ENCODE results near the gene ZFP62. TPM values are rescaled to one million over a fixed set of nuclear protein-coding genes. Genes with fewer than 3 reads are reported as not detected.

Gene ZFP62
- total RNA-seq, 2 experiments from 2014 or later = 21.2 to 23.7 TPM

DNA sequence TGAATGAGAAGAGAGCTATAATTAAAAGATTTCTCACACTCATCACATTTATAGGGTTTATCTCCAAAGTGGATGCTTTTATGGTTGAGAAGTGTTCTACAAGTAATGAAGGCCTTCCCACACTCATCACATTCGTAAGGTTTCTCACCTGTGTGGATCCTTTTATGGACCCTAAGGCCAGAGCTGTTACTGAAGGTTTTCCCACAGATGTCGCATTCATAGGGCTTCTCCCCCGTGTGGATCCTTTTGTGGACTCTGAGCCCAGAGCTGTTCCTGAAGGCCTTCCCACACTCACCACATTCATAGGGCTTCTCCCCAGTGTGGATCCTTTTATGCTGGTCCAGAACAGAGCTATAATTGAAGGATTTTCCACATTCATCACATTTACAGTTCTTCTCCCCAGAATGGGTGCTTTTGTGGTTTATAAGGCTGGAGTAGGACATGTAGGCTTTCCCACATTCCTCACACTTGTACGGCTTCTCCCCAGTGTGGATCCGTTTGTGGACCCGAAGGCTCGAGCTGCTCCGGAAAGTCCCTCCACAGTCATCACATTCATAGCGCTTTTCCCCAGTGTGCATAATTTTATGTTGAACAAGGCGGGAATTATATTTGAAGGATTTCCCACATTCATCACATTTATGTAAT lies 10.5 kb downstream of the ZFP62 start:
- Mint-ChIP-seq H3K36me3 (peaks cover 80% of the 10 kb centered on the region), H3K4me3 (no peak overlapping the region), H3K4me1 (peaks cover 4% of the 10 kb centered on the region), H3K27me3 (no peaks in the 10 kb centered on the region), H3K27ac (no peak overlapping the region), H3K9me3 (peaks cover 42% of the 10 kb centered on the region)
- DNase-seq = no peak

DNA sequence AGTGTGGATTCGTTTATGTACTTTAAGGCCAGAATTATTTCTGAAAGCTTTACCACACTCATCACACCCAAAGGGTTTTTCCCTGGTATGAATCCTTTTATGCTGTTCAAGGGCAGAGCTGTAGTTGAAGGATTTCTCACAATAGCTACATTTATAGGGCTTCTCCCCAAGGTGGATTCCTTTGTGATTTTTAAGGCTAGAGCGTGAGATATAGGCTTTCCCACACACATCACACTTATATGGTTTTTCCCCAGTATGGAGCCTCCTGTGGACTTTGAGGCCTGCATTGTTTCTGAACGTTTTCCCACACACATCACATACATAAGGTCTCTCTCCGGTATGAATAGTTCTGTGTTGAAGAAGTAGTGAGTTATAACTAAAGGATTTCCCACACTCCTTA lies 11.2 kb downstream of the ZFP62 start:
- no peaks in the 10 kb centered on the region for H3K27me3 Mint-ChIP-seq
- peaks cover 42% of the 10 kb centered on the region for H3K9me3 Mint-ChIP-seq
- no peak for DNase-seq
- H3K27ac Mint-ChIP-seq = no peak overlapping the region
- no peak overlapping the region for H3K4me3 Mint-ChIP-seq
- peaks cover 79% of the 10 kb centered on the region for H3K36me3 Mint-ChIP-seq
- peaks cover 4% of the 10 kb centered on the region for H3K4me1 Mint-ChIP-seq

DNA sequence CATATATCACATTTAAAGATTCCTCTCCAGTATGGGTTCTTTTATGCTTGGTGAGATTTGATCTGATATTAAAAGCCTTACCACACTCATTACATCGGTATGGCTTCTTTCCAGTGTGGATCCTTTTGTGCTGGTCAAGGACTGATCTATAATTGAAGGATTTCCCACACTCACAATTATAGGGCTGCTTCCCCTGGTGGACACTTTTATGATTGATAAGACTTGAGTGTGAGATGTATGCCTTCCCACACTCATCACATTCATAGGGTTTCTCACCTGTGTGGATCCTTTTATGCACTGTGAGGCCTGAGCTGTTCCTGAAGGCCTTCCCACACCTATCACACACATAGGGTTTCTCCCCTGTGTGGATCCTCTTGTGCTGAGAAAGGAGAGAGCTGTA lies 12.2 kb downstream of the ZFP62 start:
- DNase-seq = no peak
- Mint-ChIP-seq H3K36me3 (peaks cover 79% of the 10 kb centered on the region), H3K27me3 (no peaks in the 10 kb centered on the region), H3K27ac (no peak overlapping the region), H3K4me1 (peaks cover 4% of the 10 kb centered on the region), H3K4me3 (no peak overlapping the region), H3K9me3 (peaks cover 42% of the 10 kb centered on the region)

DNA sequence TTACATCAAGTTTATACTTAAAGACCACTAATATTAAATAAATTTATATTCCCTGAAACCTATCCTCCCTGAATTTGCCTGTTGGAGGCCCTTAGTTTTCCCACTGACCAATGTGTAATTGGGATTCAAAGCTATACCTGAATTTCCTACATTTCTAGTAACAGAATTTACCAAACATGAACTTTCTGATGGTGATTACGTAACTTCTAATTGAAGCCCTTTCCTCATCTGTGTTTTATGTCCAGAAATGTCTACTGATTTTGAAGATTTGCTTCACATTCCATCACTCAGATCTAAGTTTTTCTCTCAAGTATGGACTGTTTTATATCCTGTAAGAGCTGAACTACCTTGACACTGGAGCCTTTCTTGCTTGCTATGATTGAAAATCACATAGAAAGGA lies 12.8 kb downstream of the ZFP62 start:
- no peak for DNase-seq
- Mint-ChIP-seq H3K4me1 (peaks cover 4% of the 10 kb centered on the region), H3K27ac (no peak overlapping the region), H3K4me3 (no peak overlapping the region), H3K36me3 (peaks cover 76% of the 10 kb centered on the region), H3K27me3 (no peaks in the 10 kb centered on the region), H3K9me3 (peaks cover 42% of the 10 kb centered on the region)

DNA sequence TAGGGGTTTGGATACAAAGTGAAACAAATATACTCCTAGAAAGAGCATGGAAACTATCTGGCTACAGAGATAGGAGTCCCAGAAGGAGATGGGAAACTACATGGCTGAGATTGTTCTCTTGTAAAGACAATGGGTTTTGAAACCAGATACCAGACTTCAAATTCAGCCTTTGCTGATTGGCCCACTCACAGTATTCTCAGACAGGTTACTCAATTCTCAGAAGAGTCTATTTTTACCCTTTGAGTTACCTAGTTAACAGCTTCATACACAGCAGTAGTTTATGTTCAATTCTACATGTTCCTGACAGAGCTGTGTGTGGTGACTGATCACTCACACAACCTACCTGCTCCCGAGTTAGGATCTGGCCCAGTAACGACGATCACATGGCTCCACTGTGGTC lies 14.1 kb downstream of the ZFP62 start:
- peaks cover 4% of the 10 kb centered on the region for H3K4me1 Mint-ChIP-seq
- H3K27ac Mint-ChIP-seq = no peak overlapping the region
- peaks cover 64% of the 10 kb centered on the region for H3K36me3 Mint-ChIP-seq
- DNase-seq = no peak
- H3K9me3 Mint-ChIP-seq = peaks cover 44% of the 10 kb centered on the region
- no peak overlapping the region for H3K4me3 Mint-ChIP-seq
- no peaks in the 10 kb centered on the region for H3K27me3 Mint-ChIP-seq

DNA sequence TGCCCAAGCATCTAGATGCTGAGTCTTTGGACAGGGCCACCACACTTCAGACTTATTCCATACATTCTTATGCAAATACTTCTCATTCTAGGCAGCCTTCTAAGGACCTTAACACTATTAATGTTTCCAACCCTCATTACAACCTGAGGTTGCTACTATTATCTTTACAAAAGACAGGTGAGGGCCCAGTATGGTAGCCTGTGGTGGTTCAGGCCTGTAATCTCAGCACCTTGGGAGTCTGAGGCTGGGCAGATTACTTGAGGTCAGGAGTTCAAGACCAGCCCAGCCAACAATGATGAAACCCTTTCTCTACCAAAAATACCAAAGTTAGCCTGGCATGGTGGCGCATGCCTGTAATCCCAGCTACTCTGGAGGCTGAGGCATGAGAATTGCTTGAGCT lies 16.2 kb downstream of the ZFP62 start:
- Mint-ChIP-seq H3K4me1 (peaks cover 4% of the 10 kb centered on the region), H3K9me3 (peaks cover 28% of the 10 kb centered on the region), H3K27ac (no peak overlapping the region), H3K4me3 (no peak overlapping the region), H3K36me3 (peaks cover 43% of the 10 kb centered on the region), H3K27me3 (no peaks in the 10 kb centered on the region)
- DNase-seq = no peak

DNA sequence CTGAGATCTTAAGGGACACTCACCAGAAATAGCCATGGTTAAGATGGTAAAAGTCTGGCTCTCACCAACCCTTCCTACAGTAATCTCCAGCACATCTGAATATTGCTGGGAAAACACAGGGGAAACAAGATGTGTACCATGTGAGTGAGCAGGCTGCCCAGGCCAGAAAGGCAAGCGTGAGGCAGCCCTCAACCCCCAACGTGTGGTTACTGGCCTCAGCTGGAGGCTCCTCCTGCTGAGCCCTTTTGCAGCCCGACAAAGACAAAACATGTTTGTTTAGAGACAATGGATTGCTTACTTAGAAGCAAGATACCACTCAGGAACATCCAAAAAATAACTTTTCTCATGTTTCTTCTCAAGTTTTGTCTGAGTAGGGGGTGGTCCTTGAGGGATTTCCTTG lies 16.6 kb downstream of the ZFP62 start:
- Mint-ChIP-seq H3K36me3 (peaks cover 40% of the 10 kb centered on the region), H3K9me3 (peaks cover 25% of the 10 kb centered on the region), H3K27ac (no peak overlapping the region), H3K4me1 (peaks cover 4% of the 10 kb centered on the region), H3K4me3 (no peak overlapping the region), H3K27me3 (no peaks in the 10 kb centered on the region)
- no peak for DNase-seq

DNA sequence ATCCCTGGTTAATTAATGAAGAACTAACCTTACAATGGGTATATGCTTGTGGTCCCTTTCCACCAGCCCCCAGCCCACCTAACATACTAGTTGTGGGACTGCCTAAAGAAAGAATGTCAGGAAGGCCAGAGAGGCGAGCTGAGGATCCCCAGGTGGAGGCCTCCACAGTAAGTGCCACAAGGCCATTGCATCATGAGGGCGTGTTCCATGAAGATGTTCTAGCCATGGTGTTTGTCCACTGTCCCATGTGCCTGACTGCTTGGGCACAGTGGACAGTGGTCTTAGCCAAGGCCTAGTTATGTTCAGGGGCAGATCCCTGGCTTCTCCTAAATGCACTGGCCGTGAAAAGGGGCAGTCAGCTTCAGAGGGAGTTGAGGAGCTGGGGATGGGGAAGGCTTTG lies 21.1 kb downstream of the ZFP62 start:
- H3K27ac Mint-ChIP-seq = no peak overlapping the region
- H3K36me3 Mint-ChIP-seq = peaks cover 6% of the 10 kb centered on the region
- DNase-seq = no peak
- H3K9me3 Mint-ChIP-seq = peaks cover 7% of the 10 kb centered on the region
- peaks cover 4% of the 10 kb centered on the region for H3K4me1 Mint-ChIP-seq
- no peaks in the 10 kb centered on the region for H3K27me3 Mint-ChIP-seq
- no peak overlapping the region for H3K4me3 Mint-ChIP-seq

DNA sequence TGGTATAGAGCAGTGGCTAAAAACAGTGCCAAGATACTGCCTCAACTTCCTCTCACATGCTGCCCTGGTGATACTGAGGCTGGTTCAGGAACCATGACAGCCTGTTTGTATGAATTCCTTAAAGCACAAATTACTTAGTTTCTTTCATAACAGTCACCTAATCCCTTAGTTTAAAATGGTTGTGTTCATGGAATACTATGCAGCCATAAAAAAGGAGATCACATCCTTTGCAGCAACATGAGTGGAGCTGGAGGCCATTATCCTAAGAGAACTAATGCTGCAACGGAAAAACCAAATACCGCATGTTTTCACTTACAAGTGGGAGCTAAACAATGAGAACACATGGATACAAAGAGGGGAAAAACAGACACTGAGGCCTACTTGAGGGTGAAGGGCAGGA lies 21.8 kb downstream of the ZFP62 start:
- H3K27ac Mint-ChIP-seq = no peak overlapping the region
- no peaks in the 10 kb centered on the region for H3K27me3 Mint-ChIP-seq
- peaks cover 12% of the 10 kb centered on the region for H3K36me3 Mint-ChIP-seq
- no peak overlapping the region for H3K4me3 Mint-ChIP-seq
- peaks cover 7% of the 10 kb centered on the region for H3K9me3 Mint-ChIP-seq
- no peak for DNase-seq
- H3K4me1 Mint-ChIP-seq = peaks cover 9% of the 10 kb centered on the region

DNA sequence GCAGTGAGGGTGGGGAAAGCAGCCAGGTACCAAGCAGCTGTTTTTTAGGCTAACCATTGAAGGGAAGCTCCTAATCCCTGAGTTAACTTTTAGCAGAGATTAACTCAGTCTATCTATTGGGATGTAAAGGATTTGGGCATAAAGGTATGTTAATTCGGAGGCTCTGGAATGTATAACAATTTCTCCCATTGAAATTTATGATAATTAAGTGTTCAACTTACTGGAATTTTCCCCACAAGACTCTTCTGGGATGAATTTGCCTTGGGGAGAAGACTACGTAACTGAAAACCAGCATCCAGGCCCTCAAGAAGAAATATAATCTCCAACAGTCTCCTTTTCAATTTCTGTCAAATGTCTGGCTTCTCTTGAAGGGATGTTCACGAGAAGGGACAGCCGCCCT lies 23.6 kb downstream of the ZFP62 start:
- DNase-seq = no peak
- no peak overlapping the region for H3K27ac Mint-ChIP-seq
- H3K4me1 Mint-ChIP-seq = peaks cover 24% of the 10 kb centered on the region
- no peaks in the 10 kb centered on the region for H3K27me3 Mint-ChIP-seq
- H3K9me3 Mint-ChIP-seq = peaks cover 7% of the 10 kb centered on the region
- peaks cover 20% of the 10 kb centered on the region for H3K36me3 Mint-ChIP-seq
- H3K4me3 Mint-ChIP-seq = no peak overlapping the region

DNA sequence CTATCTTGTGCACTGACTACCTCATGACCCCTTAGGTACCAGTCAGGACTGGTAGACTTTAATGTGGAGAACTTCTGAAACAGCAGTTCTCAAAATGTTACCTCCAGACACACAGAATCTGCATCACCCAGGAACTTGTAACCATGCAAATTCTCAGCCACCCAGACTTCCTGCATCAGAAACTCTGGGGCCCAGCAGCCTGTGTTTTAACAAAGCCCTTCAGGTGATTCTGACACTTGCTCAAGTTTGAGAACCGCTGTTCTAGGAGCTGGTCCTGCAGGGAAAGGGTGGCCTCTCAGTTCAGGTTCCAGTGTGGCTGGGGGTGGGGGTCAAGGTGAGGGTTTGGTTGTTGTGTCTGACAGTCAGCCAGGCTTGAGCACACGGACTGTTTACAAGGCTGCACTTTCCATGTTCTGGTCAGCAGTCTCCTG lies 28.4 kb downstream of the ZFP62 start:
- Mint-ChIP-seq H3K4me1 (peaks cover 39% of the 10 kb centered on the region), H3K27ac (peak overlapping the region; percentile 99), H3K4me3 (peak overlapping the region; percentile 98), H3K27me3 (no peaks in the 10 kb centered on the region), H3K9me3 (peaks cover 6% of the 10 kb centered on the region), H3K36me3 (peaks cover 40% of the 10 kb centered on the region)
- DNase-seq = peak; percentile 45

DNA sequence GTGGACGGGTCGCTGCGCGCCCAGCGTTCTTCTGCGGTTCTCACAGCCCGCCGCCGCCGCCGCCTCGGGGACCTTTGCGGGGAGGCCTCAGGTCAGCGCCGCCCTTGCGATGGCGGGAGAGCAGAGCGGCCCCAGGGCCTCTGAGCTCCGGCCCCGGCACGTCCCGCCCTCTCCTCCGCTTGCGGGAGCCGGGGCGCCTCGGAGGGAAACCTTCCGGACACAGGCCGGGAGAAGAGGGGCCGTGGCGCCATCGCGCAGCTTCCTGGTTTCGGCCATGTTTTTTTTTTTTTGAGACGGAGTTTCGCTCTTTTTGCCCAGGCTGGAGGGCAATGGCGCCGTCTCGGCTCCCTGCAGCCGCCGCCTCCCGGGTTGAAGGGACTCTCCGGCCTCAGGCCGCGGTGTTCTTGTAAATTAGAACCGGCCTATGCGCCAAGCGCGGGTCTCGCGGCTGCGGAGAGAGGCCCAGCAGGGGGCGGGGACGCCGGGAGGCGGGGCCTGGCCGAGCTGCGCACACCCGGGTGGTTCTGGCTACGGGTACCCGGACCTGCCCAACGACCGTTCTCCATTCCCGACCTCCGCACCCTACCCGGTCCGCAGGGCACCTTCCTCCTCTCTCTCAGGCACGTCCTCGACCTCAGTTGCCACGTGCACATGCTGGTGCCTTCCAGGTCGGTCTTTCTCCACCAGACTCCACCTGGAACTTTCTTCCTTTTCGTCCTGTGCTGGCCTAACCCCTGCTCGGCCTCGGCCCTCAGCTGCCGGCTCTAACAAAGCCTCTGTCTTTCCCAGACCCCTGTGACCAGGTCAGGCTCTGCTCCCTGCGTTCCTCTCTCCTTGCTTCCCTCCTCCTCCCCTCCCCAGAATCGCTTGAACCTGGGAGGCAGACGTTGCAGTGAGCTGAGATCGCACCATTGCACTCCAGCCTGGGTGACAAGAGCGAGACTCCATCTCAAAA lies 29.7 kb downstream of the ZFP62 start:
- Mint-ChIP-seq H3K9me3 (peaks cover 6% of the 10 kb centered on the region), H3K4me1 (peaks cover 37% of the 10 kb centered on the region), H3K27ac (peak overlapping the region; percentile 99), H3K27me3 (no peaks in the 10 kb centered on the region), H3K36me3 (peaks cover 41% of the 10 kb centered on the region), H3K4me3 (peak overlapping the region; percentile 98)
- peak; percentile 82 for DNase-seq

DNA sequence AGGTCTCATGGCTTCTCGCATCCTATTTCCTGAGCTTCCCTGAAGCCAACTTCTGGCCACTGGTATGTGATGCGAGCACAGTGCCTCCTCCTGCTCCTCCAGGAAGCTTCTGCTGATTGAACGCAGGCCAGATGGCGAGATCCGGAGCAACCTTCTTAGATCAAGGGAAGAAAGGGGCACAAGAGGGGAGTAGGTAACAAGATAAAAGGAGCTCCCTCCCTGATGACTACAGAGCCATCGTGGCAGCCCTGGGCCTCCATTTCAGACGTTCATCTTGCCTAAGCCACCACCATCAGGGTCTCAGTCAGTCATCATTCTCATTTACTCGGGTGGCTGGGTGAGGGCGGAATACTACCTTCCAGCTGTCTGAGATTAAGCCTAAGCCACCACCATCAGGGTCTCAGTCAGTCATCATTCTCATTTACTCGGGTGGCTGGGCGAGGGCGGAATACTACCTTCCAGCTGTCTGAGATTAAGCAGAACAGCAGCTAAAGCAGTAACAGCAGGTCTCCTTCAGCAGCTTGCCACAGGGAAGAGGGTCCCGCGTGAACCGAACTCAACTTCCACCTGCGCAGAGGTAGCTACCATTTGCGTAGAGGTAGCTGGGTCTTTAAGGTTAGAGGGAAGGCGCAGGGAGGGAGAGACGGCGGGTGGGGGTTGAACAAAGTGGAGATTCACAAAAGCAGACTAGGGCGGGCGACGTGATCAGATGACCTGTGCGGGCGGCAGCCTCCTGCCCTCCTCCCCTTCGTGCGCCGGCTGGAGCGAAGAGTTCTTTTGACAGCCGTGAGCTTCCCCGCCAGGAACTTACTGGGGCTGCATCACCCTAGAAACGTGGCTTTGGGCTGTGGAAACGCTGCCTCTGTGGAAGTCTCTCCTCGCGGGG lies 30.6 kb downstream of the ZFP62 start:
- peak overlapping the region; percentile 99 for H3K27ac Mint-ChIP-seq
- DNase-seq = no peak
- peaks cover 42% of the 10 kb centered on the region for H3K36me3 Mint-ChIP-seq
- peak overlapping the region; percentile 98 for H3K4me3 Mint-ChIP-seq
- H3K9me3 Mint-ChIP-seq = peaks cover 6% of the 10 kb centered on the region
- no peaks in the 10 kb centered on the region for H3K27me3 Mint-ChIP-seq
- H3K4me1 Mint-ChIP-seq = peaks cover 40% of the 10 kb centered on the region

DNA sequence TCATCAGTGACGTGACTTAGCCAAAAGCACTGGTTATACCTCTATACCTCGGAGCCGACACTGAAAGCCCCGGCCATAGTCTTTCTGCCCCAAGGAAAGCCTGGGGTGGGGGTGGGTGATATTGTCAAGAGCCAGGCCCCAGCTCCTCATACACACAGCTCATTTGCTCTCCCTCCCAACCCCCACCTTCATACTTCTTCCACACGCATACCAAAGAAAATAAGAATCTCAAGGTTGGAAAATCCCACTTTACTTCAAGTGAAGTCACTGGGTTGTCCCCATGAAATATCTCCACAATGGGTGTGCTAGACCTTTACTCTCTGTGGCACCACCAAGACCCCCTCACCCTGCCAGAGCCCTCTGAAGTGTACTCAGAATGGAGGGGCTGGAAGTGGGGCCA lies 31.4 kb downstream of the ZFP62 start:
- H3K36me3 Mint-ChIP-seq = peaks cover 42% of the 10 kb centered on the region
- H3K9me3 Mint-ChIP-seq = peaks cover 6% of the 10 kb centered on the region
- peak overlapping the region; percentile 99 for H3K27ac Mint-ChIP-seq
- H3K4me3 Mint-ChIP-seq = peak overlapping the region; percentile 98
- no peaks in the 10 kb centered on the region for H3K27me3 Mint-ChIP-seq
- no peak for DNase-seq
- H3K4me1 Mint-ChIP-seq = peaks cover 42% of the 10 kb centered on the region
